K562 (cell line): ENCODE measurements around the gene FGF21. TPM values are rescaled to one million over a fixed set of nuclear protein-coding genes. Genes with fewer than 3 reads are reported as not detected.

Source experiments
- BRF1 ChIP-seq: IDR thresholded peaks from 3 replicates; pipeline ENCODE4 v1.6.1; 2011; ENCODE audit warnings: borderline replicate concordance, mild to moderate bottlenecking; ENCODE audit not compliant: insufficient read length; ENCODE audit errors: extremely low read depth
- CEBPZ ChIP-seq: fragments of 150-350 bp; IDR thresholded peaks from 2 replicates; pipeline ENCODE4 v1.6.1; 2014; ENCODE audit warnings: low read depth, mild to moderate bottlenecking, low read length, borderline replicate concordance
- EWSR1 ChIP-seq: fragments of 450-650 bp; IDR thresholded peaks from 2 replicates; pipeline ENCODE4 v1.6.1; 2018; ENCODE audit warnings: borderline replicate concordance, mild to moderate bottlenecking, low read depth, moderate library complexity; ENCODE audit not compliant: partially characterized antibody
- HDAC2 ChIP-seq: fragments of 450-650 bp; IDR thresholded peaks from 2 replicates; pipeline ENCODE4 v1.6.1; 2016; ENCODE audit warnings: mild to moderate bottlenecking
- HMBOX1 ChIP-seq: sonication (generic); IDR thresholded peaks from 2 replicates; pipeline ENCODE4 v1.6.1; 2016
- IFI16 ChIP-seq: fragments of 250-450 bp; sonication (Bioruptor Pico); IDR thresholded peaks from 2 replicates; pipeline ENCODE4 v2.1.2; 2022; ENCODE audit warnings: mild to moderate bottlenecking, inconsistent platforms
- LARP7 ChIP-seq: fragments of 450-650 bp; IDR thresholded peaks from 2 replicates; pipeline ENCODE4 v1.6.1; 2016
- RBM15 ChIP-seq: fragments of 200-400 bp; formaldehyde crosslinking; IDR thresholded peaks from 2 replicates; pipeline ENCODE4 v1.6.1; 2018; ENCODE audit warnings: mild to moderate bottlenecking, low read length, moderate library complexity; ENCODE audit not compliant: insufficient read depth
- ZBTB17 ChIP-seq: fragments of 450-650 bp; formaldehyde crosslinking; IDR thresholded peaks from 2 replicates; pipeline ENCODE4 v1.4.0; 2020; ENCODE audit warnings: mild to moderate bottlenecking
- ZBTB33 ChIP-seq: sonication (generic); formaldehyde crosslinking; IDR thresholded peaks from 2 replicates; pipeline ENCODE4 v1.8.1; 2023; ENCODE audit warnings: mild to moderate bottlenecking, missing genetic modification reagents
- ZBTB5 ChIP-seq: fragments of 450-650 bp; IDR thresholded peaks from 2 replicates; pipeline ENCODE4 v1.6.1; 2017; ENCODE audit warnings: antibody characterized with exemption
- ZNF124 ChIP-seq: sonication (generic); formaldehyde crosslinking; IDR thresholded peaks from 2 replicates; pipeline ENCODE4 v1.8.1; 2022; ENCODE audit warnings: missing genetic modification reagents
- ZNF134 ChIP-seq: fragments of 250-450 bp; sonication (Bioruptor Pico); conservative IDR thresholded peaks from 2 replicates; pipeline ENCODE4 v1.4.0; 2020
- ZNF354B ChIP-seq: fragments of 250-450 bp; sonication (Bioruptor Pico); IDR thresholded peaks from 2 replicates; pipeline ENCODE4 v1.4.0; 2020
- polyA plus RNA-seq, 8 experiments: library from polyadenylated mRNA; depleted of rRNA in 4 of 8; stranded (reverse) in 5 of 8; unstranded in 3 of 8; fragments of >200 nt; fragmentation: Nextera tagmentation in 2 of 8; fragmentation: Illumina TruSeq in 1 of 8; extraction: Ambion mirVana in 2 of 8; extraction: Trizol in 1 of 8; gene quantifications; 2 replicates each; pipeline versions ENCODE4 v1.2.1 to v1.2.3, GENCODE V29; 2011 to 2014; ENCODE audit warnings: inconsistent platforms in 1 of 8, missing spikeins in 1 of 8
- total RNA-seq, 7 experiments: library from RNA; depleted of rRNA in 6 of 7; stranded (reverse); fragments of >200 nt in 6 of 7; fragmentation: Illumina TruSeq in 2 of 7; extraction: Trizol in 2 of 7; gene quantifications; 2 replicates each; pipeline versions ENCODE4 v1.2.1 to v1.2.3, GENCODE V29; 2011 to 2021; ENCODE audit warnings: low replicate concordance in 1 of 7
- TF ChIP-seq, protein P1 (sequence below): fragments of 450-650 bp; IDR thresholded peaks from 2 replicates; pipeline ENCODE4 v1.6.1; 2014; ENCODE audit warnings: low read depth, mild to moderate bottlenecking, moderate library complexity, borderline replicate concordance

FGF21 gene
- total and polyA plus RNA-seq, 9 of the 15 experiments (the other 6 are each of a cell fraction or from before 2014, with no cell fraction given), result 0.04 to 0.77 (median 0.09) TPM; not detected in 6

- TF ChIP-seq ZNF124 (CRISPR knock-in tag) (no peak), HMBOX1 (no peak), RBM15 (no peak), ZBTB33 (CRISPR knock-in tag) (no peak), IFI16 (CRISPR knock-in tag) (no peak), EWSR1 (no peak), CEBPZ (no peak), ZBTB5 (no peak), HDAC2 (no peak), ZBTB17 (CRISPR knock-in tag) (no peak), ZNF354B (CRISPR knock-in tag) (0 out of 2 replicates have a peak, but pooled peaks have one; percentile 21), ZNF134 (CRISPR knock-in tag) (no peak), BRF1 (no peak), LARP7 (no peak)
- TF ChIP-seq, protein P1, sequence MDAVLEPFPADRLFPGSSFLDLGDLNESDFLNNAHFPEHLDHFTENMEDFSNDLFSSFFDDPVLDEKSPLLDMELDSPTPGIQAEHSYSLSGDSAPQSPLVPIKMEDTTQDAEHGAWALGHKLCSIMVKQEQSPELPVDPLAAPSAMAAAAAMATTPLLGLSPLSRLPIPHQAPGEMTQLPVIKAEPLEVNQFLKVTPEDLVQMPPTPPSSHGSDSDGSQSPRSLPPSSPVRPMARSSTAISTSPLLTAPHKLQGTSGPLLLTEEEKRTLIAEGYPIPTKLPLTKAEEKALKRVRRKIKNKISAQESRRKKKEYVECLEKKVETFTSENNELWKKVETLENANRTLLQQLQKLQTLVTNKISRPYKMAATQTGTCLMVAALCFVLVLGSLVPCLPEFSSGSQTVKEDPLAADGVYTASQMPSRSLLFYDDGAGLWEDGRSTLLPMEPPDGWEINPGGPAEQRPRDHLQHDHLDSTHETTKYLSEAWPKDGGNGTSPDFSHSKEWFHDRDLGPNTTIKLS, result peak; percentile 59; the same call in 1 of the 2 replicates
Measured at GRCh38 chr19:48724796-48725753, 30.2 kb upstream of the FGF21 start (continued).
